ENCODE data around the gene SLC52A1. TPM values are rescaled to one million over a fixed set of nuclear protein-coding genes. Genes with fewer than 3 reads are reported as not detected.

The SLC52A1 gene
- polyA plus RNA-seq, 2 of the 4 experiments (the other 2 are of a cell fraction), result 1.0 to 1.4 TPM

GRCh38 chr17:5033352-5034015, 1.7 kb downstream of the SLC52A1 start:
- FAIRE-seq (no peak), ATAC-seq (0 out of 6 replicates have a peak, but pooled peaks of 1 of the 2 experiments have one; percentile 9), DNase-seq (ENCODE audit: low read depth in 1 of 2, low spot score in 1 of 2) (no peak)
- ChIA-PET CTCF (interaction anchor here (0.6 to 5.7 kb wide), 8 partner anchors 11 to 130 kb away, joined by 3 to 42 read pairs (median 6); partner anchors contain the start of gene CHRNE), POLR2A (no interaction called here)
- H3K9me3 ChIP-seq, result no peaks in the 10 kb centered on the region
- H3K4me1 ChIP-seq, result peaks cover 3% of the 10 kb centered on the region; the same call in 1 of the 3 replicates
- WGBS (ENCODE audit: missing lambda C conversion rate), result 94% methylated on average over 10 of the region's 13 CpGs
- no peak overlapping the region for H3K4me2 ChIP-seq
- no peak overlapping the region for H3K27ac ChIP-seq
- no peak overlapping the region for H3K4me3 ChIP-seq
- no peak for TF ChIP-seq FOXS1 (CRISPR knock-in tag; IDR thresholded peaks at IDR 0.05)
- TF ChIP-seq NPAS2 (CRISPR knock-in tag; IDR thresholded peaks at IDR 0.05; ENCODE audit: borderline replicate concordance), result no peak
- TF ChIP-seq POLR2A (IDR thresholded peaks at IDR 0.05; ENCODE audit: low read length), result no peak
- TF ChIP-seq POLR2AphosphoS2 (conservative IDR thresholded peaks at IDR 0.05; ENCODE audit: low read length), result no peak
- no peak for TF ChIP-seq NR3C1 (IDR thresholded peaks at IDR 0.05)
- no peak for TF ChIP-seq KDM1A (IDR thresholded peaks at IDR 0.05; ENCODE audit: low read depth)
- TF ChIP-seq FOSB (CRISPR knock-in tag; IDR thresholded peaks at IDR 0.05), result no peak
- no peak for TF ChIP-seq KDM5A (IDR thresholded peaks at IDR 0.05)
- TF ChIP-seq RCOR1 (IDR thresholded peaks at IDR 0.05; ENCODE audit: low read depth, low read length), result no peak
- no peak for TF ChIP-seq MAZ (IDR thresholded peaks at IDR 0.05; ENCODE audit: borderline replicate concordance, low read depth, low read length)
- no peak for TF ChIP-seq HOXA7 (CRISPR knock-in tag; IDR thresholded peaks at IDR 0.05)
- TF ChIP-seq E2F6 (IDR thresholded peaks at IDR 0.05; ENCODE audit: borderline replicate concordance, low read depth), result no peak
- TF ChIP-seq TFCP2L1 (CRISPR knock-in tag; IDR thresholded peaks at IDR 0.05), result no peak
- TF ChIP-seq HDAC2 (IDR thresholded peaks at IDR 0.05), result no peak
- no peak for TF ChIP-seq RARB (CRISPR knock-in tag; IDR thresholded peaks at IDR 0.05)
- TF ChIP-seq MAFK (IDR thresholded peaks at IDR 0.05; ENCODE audit: partially characterized antibody), result no peak
- TF ChIP-seq PHF8 (IDR thresholded peaks at IDR 0.05; ENCODE audit: borderline replicate concordance, low read depth), result no peak
- TF ChIP-seq CHD2 (IDR thresholded peaks at IDR 0.05; ENCODE audit: low read length, partially characterized antibody), result no peak
- TF ChIP-seq CBX8 (IDR thresholded peaks at IDR 0.05), result no peak
- TF ChIP-seq MAX (IDR thresholded peaks at IDR 0.05), result no peak

- Histone ChIP-seq H3K4me1 (peaks cover 3% of the 10 kb centered on the region; the same call in 1 of the 3 replicates), H3K9me3 (no peaks in the 10 kb centered on the region), H3K4me2 (no peak overlapping the region), H3K27ac (no peak overlapping the region), H3K4me3 (no peak overlapping the region)
- POLR2A ChIA-PET, result interaction anchor here (0.6 kb wide), 1 partner anchor 55 kb away, joined by 3 read pairs; no protein-coding TSS in a partner anchor
- no peak for FAIRE-seq
- no peak for ATAC-seq
- TF ChIP-seq SREBF2 (IDR thresholded peaks at IDR 0.05) (no peak), ZSCAN20 (CRISPR knock-in tag; IDR thresholded peaks at IDR 0.05) (no peak), REST (IDR thresholded peaks at IDR 0.05) (no peak), FOSB (CRISPR knock-in tag; IDR thresholded peaks at IDR 0.05) (no peak), GATA3 (IDR thresholded peaks at IDR 0.05; ENCODE audit: borderline replicate concordance) (no peak), TFCP2L1 (CRISPR knock-in tag; IDR thresholded peaks at IDR 0.05) (no peak), MAX (IDR thresholded peaks at IDR 0.05) (no peak)
- CTCF ChIA-PET, result interaction anchor here (2.1 to 5.7 kb wide), 4 partner anchors 10 to 52 kb away, joined by 6 to 42 read pairs (median 20); no protein-coding TSS in a partner anchor
- DNase-seq (ENCODE audit: low read depth in 1 of 2, low spot score in 1 of 2), result no peak
- WGBS (ENCODE audit: missing lambda C conversion rate), result 79% methylated on average over 6 of the region's 6 CpGs
These were observed 2.4 kb downstream of the SLC52A1 start for GRCh38 chr17:5032865-5033264.
